PC-3 (cell line): ENCODE data around the gene CCDC196. TPM values are rescaled to one million over a fixed set of nuclear protein-coding genes. Genes with fewer than 3 reads are reported as not detected.

Experiments
- ATAC-seq: fragments of 200-7000 bp; cut with Tn5 transposase; 2 replicates; pipeline ENCODE4 v1.9.1; 2020; ENCODE audit warnings: mild to moderate bottlenecking, moderate library complexity
- BruUV-seq: library from RNA; stranded (reverse); fragments of 400-500 nt; replicated peaks from 2 replicates; lab custom pipeline; 2021; lab: Mats Ljungman, UMichigan
- CTCF ChIA-PET: fragments of 300-600 bp; sonication (Branson Sonifier 250); formaldehyde crosslinking; loops from one replicate; lab custom pipeline; 2022; ENCODE audit warnings: antibody characterized with exemption; lab: Charles Lee
- POLR2A ChIA-PET: fragments of 300-600 bp; sonication (Branson Sonifier 250); formaldehyde crosslinking; loops from one replicate; lab custom pipeline; 2022; ENCODE audit warnings: antibody characterized with exemption; ENCODE audit not compliant: unreplicated experiment; lab: Charles Lee
- DNase-seq: peaks from one replicate; pipeline ENCODE4 v3.0.0-alpha.2; 2015
- H2AFZ ChIP-seq: fragments of 300-600 bp; sonication (generic); 2 replicates; pipeline ENCODE4 v1.6.0; 2016; ENCODE audit warnings: antibody characterized with exemption, low read length
- H3F3A ChIP-seq: fragments of 300-600 bp; sonication (generic); one replicate; pipeline ENCODE4 v1.6.0; 2017; ENCODE audit warnings: antibody characterized with exemption, low read length, control low read depth, mild to moderate bottlenecking; ENCODE audit not compliant: unreplicated experiment
- H3K27ac ChIP-seq: fragments of 300-600 bp; sonication (generic); 2 replicates; pipeline ENCODE4 v1.5.1; 2016; ENCODE audit warnings: mild to moderate bottlenecking, low read length
- H3K27me3 ChIP-seq: fragments of 300-600 bp; sonication (generic); 2 replicates; pipeline ENCODE4 v1.6.1; 2016; ENCODE audit warnings: low read length, mixed read lengths
- H3K36me3 ChIP-seq: fragments of 300-600 bp; sonication (generic); 2 replicates; pipeline ENCODE4 v1.6.1; 2016; ENCODE audit warnings: low read depth, mixed run types, low read length, mixed read lengths
- H3K4me1 ChIP-seq: fragments of 300-600 bp; sonication (generic); 2 replicates; pipeline ENCODE4 v1.5.1; 2016; ENCODE audit warnings: low read length; ENCODE audit not compliant: insufficient read depth
- H3K4me2 ChIP-seq: fragments of 300-600 bp; sonication (generic); 2 replicates; pipeline ENCODE4 v1.6.0; 2016; ENCODE audit warnings: low read length
- H3K4me3 ChIP-seq: fragments of 300-600 bp; sonication (generic); 2 replicates; pipeline ENCODE4 v1.5.1; 2016; ENCODE audit warnings: mild to moderate bottlenecking, low read length, mixed read lengths
- H3K79me2 ChIP-seq: fragments of 300-600 bp; sonication (generic); 2 replicates; pipeline ENCODE4 v1.6.1; 2017; ENCODE audit warnings: low read length, mixed read lengths
- H3K9ac ChIP-seq: fragments of 300-600 bp; sonication (generic); 2 replicates; pipeline ENCODE4 v1.6.0; 2016; ENCODE audit warnings: mild to moderate bottlenecking, low read length
- H3K9me2 ChIP-seq: fragments of 300-600 bp; sonication (generic); replicated peaks from 2 replicates; pipeline ENCODE4 v1.6.1; 2016; ENCODE audit warnings: mixed run types, low read length, mixed read lengths
- H3K9me3 ChIP-seq: fragments of 300-600 bp; sonication (generic); 2 replicates; pipeline ENCODE4 v1.6.1; 2016; ENCODE audit warnings: low read length, mixed read lengths
- H4K20me1 ChIP-seq: fragments of 300-600 bp; sonication (generic); 2 replicates; pipeline ENCODE4 v1.6.1; 2016; ENCODE audit warnings: low read length, mixed read lengths
- EZH2 ChIP-seq: fragments of 300-600 bp; sonication (generic); IDR thresholded peaks from one replicate; pipeline ENCODE4 v1.6.1; 2017; ENCODE audit warnings: antibody characterized with exemption, mild to moderate bottlenecking, low read length; ENCODE audit not compliant: unreplicated experiment
- EZH2phosphoT487 ChIP-seq: fragments of 300-600 bp; sonication (generic); IDR thresholded peaks from 2 replicates; pipeline ENCODE4 v1.6.1; 2018; ENCODE audit warnings: mild to moderate bottlenecking, antibody characterized with exemption, low read length, borderline replicate concordance
- intact Hi-C: fragments of 100-400 bp; cut with micrococcal nuclease; formaldehyde crosslinking; loops from 2 replicates; pipeline ENCODE4 v1.9.0; 2023
- total RNA-seq: library from RNA; depleted of rRNA; stranded (reverse); fragments of >200 nt; gene quantifications from 2 replicates; pipeline ENCODE4 v1.2.3, GENCODE V29; 2014
- TF ChIP-seq, protein P1 (sequence below): fragments of 300-600 bp; sonication (generic); conservative IDR thresholded peaks from 2 replicates; pipeline ENCODE4 v1.5.1; 2017; ENCODE audit warnings: antibody characterized with exemption, low read depth, mild to moderate bottlenecking, low read length

Gene CCDC196
- total RNA-seq, 1 experiment from 2014 or later = not detected

DNA sequence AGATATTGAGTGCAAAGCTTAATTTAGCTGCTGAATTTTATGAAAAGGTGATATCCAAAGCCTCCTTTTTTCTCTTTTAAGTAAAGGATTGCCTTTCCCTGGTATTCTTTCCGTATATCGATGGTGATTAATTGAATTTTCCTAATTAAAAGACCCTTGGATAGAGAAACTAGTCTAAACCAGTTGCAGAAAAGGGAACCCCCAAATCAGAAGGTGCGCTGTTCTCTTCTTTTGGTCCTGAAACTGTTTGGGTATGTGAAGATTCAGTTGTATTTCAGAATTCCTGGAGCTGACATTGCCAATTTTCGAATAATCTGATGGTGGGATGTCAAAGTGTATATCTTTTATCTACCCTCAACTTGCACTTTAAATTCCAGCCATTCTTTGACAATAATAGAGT, 23.7 kb downstream of the CCDC196 start:
- TSS peak; percentile 32 for BruUV-seq
- no peak for ATAC-seq

DNA sequence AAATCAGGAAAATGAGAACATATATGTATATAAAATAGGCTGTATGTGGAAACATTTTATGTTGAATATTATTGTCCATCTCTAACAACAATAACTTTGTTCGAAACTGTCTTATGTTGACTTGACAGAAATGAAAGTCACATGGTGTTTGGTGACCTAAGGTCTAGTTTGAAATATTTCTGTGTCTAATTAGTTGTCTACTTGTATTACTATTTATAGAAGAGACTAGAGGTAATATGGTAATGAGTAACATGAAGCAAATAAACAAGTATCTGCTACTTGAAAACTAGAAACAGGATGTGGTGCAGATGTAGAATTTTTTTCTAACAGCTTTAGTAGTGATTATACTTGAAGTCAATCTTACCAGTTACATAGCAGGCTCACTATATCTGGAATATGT, 25.7 kb downstream of the CCDC196 start:
- no peak overlapping the region for H3K4me3 ChIP-seq
- POLR2A ChIA-PET = no interaction called here
- H3K9me3 ChIP-seq = no peaks in the 10 kb centered on the region
- CTCF ChIA-PET = no interaction called here
- ATAC-seq = no peak
- H3K36me3 ChIP-seq = no peaks in the 10 kb centered on the region
- intact Hi-C loops = loop anchor here (5.0 kb wide), 1 partner anchor 35 kb away; no protein-coding TSS in a partner anchor
- no peaks in the 10 kb centered on the region for H3F3A ChIP-seq
- peaks cover 62% of the 10 kb centered on the region for H4K20me1 ChIP-seq
- DNase-seq = no peak
- H3K4me1 ChIP-seq = peaks cover 20% of the 10 kb centered on the region
- H2AFZ ChIP-seq = no peak overlapping the region
- H3K9me2 ChIP-seq = no peaks in the 10 kb centered on the region
- H3K9ac ChIP-seq = no peak overlapping the region
- TF ChIP-seq, protein P1, sequence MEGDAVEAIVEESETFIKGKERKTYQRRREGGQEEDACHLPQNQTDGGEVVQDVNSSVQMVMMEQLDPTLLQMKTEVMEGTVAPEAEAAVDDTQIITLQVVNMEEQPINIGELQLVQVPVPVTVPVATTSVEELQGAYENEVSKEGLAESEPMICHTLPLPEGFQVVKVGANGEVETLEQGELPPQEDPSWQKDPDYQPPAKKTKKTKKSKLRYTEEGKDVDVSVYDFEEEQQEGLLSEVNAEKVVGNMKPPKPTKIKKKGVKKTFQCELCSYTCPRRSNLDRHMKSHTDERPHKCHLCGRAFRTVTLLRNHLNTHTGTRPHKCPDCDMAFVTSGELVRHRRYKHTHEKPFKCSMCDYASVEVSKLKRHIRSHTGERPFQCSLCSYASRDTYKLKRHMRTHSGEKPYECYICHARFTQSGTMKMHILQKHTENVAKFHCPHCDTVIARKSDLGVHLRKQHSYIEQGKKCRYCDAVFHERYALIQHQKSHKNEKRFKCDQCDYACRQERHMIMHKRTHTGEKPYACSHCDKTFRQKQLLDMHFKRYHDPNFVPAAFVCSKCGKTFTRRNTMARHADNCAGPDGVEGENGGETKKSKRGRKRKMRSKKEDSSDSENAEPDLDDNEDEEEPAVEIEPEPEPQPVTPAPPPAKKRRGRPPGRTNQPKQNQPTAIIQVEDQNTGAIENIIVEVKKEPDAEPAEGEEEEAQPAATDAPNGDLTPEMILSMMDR = no peak
- no peak for TF ChIP-seq EZH2phosphoT487
- no peak for TF ChIP-seq EZH2
- no peak overlapping the region for H3K27ac ChIP-seq
- no peaks in the 10 kb centered on the region for H3K27me3 ChIP-seq
- peaks cover 85% of the 10 kb centered on the region for H3K79me2 ChIP-seq
- no TSS peak for BruUV-seq
- H3K4me2 ChIP-seq = no peak overlapping the region

More for the DNA sequence above, 23.7 kb downstream of the CCDC196 start:
- peak overlapping the region; percentile 82; the same call in 1 of the 2 replicates for H3K9ac ChIP-seq
- peaks cover 56% of the 10 kb centered on the region for H4K20me1 ChIP-seq
- CTCF ChIA-PET = interaction anchor here (1.0 kb wide), 1 partner anchor 15 kb away, joined by 3 read pairs; no protein-coding TSS in a partner anchor
- intact Hi-C loops = loop anchor here (2.0 to 5.0 kb wide), 3 partner anchors 37 to 731 kb away; partner anchors contain the start of gene PALS1
- peak overlapping the region; percentile 91 for H3K4me2 ChIP-seq
- POLR2A ChIA-PET = interaction anchor here (0.6 kb wide), 1 partner anchor 106 kb away, joined by 3 read pairs; no protein-coding TSS in a partner anchor
- H3K4me3 ChIP-seq = peak overlapping the region; percentile 95
- no peaks in the 10 kb centered on the region for H3K27me3 ChIP-seq
- H3K27ac ChIP-seq = no peak overlapping the region
- no peak for DNase-seq
- H3K36me3 ChIP-seq = no peaks in the 10 kb centered on the region
- no peak overlapping the region for H2AFZ ChIP-seq
- H3K79me2 ChIP-seq = peaks cover 74% of the 10 kb centered on the region
- H3K9me2 ChIP-seq = no peaks in the 10 kb centered on the region
- TF ChIP-seq, protein P1 = no peak
- TF ChIP-seq EZH2phosphoT487 (no peak), EZH2 (no peak)
- peaks cover 26% of the 10 kb centered on the region for H3K4me1 ChIP-seq
- no peaks in the 10 kb centered on the region for H3K9me3 ChIP-seq
- no peaks in the 10 kb centered on the region for H3F3A ChIP-seq

DNA sequence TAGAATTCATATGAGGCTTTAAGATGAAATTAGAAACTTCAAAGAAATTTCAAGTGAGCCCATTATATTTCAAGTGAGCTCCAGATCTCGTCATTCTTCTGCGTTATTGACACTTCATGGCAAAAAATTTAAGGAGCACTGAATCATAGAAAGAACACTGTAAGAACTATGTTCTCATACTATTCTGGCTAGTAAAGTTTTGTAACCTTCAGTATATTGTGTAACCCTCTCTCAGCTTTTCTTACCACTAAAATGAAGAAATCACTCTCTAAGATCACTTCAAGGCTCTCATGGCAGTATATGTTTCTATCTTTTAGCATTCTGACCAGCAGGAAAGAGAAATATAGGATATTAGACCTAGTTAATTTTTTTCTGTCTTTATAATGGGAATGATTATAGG, 28.0 kb downstream of the CCDC196 start:
- peaks cover 97% of the 10 kb centered on the region for H3K79me2 ChIP-seq
- CTCF ChIA-PET = no interaction called here

More for the DNA sequence above, 28.0 kb downstream of the CCDC196 start:
- Histone ChIP-seq H3F3A (no peaks in the 10 kb centered on the region), H3K4me1 (peaks cover 17% of the 10 kb centered on the region), H3K9me2 (no peaks in the 10 kb centered on the region), H3K27ac (no peak overlapping the region), H3K9ac (no peak overlapping the region), H2AFZ (no peak overlapping the region), H3K27me3 (no peaks in the 10 kb centered on the region), H3K4me2 (no peak overlapping the region), H3K36me3 (no peaks in the 10 kb centered on the region; the same call in 1 of the 2 replicates), H3K4me3 (no peak overlapping the region), H3K9me3 (no peaks in the 10 kb centered on the region), H4K20me1 (peaks cover 59% of the 10 kb centered on the region)
- BruUV-seq = no TSS peak
- no peak for DNase-seq
- POLR2A ChIA-PET = no interaction called here
- intact Hi-C loops = loop anchor here (5.0 kb wide), 1 partner anchor 33 kb away; no protein-coding TSS in a partner anchor
- no peak for ATAC-seq
- no peak for TF ChIP-seq EZH2
- no peak for TF ChIP-seq EZH2phosphoT487
- TF ChIP-seq, protein P1 = no peak
